Spleen (tissue), 7 donors: ENCODE results near the gene POU2AF3.

Source experiments
- POLR2A ChIP-seq, 3 donors: fragments of 450-650 bp; IDR thresholded peaks; one replicate each; pipeline ENCODE4 v1.5.1; 2017; ENCODE audit warnings: antibody characterized with exemption in 3 of 3, mild to moderate bottlenecking in 1 of 3
- POLR2AphosphoS5 ChIP-seq, 3 donors: sonication (generic); formaldehyde crosslinking; IDR thresholded peaks; one replicate each; pipeline ENCODE4 v1.5.1; 2017; ENCODE audit warnings: antibody characterized with exemption in 3 of 3
- TF ChIP-seq, protein P1 (sequence below), 11 experiments: fragments of 200-600 bp in 7 of 11; fragments of 450-650 bp in 4 of 11; sonication (generic) in 4 of 11; IDR thresholded peaks in 8 of 11; conservative IDR thresholded peaks in 3 of 11; 1 replicate in 7 of 11; 2 replicates in 4 of 11; pipeline versions ENCODE4 v1.4.0 to v1.8.0; 2016 to 2021; ENCODE audit warnings: antibody characterized with exemption in 11 of 11, inconsistent platforms in 4 of 11, mild to moderate bottlenecking in 1 of 11
- donor health status: DM: no; HTN: no; CAD: no; lungs with moderate emphysema.
- donor health status: DM: no; HTN: no; CAD: no.
- donor health status: DM: no; HTN: no; CAD: no.

DNA sequence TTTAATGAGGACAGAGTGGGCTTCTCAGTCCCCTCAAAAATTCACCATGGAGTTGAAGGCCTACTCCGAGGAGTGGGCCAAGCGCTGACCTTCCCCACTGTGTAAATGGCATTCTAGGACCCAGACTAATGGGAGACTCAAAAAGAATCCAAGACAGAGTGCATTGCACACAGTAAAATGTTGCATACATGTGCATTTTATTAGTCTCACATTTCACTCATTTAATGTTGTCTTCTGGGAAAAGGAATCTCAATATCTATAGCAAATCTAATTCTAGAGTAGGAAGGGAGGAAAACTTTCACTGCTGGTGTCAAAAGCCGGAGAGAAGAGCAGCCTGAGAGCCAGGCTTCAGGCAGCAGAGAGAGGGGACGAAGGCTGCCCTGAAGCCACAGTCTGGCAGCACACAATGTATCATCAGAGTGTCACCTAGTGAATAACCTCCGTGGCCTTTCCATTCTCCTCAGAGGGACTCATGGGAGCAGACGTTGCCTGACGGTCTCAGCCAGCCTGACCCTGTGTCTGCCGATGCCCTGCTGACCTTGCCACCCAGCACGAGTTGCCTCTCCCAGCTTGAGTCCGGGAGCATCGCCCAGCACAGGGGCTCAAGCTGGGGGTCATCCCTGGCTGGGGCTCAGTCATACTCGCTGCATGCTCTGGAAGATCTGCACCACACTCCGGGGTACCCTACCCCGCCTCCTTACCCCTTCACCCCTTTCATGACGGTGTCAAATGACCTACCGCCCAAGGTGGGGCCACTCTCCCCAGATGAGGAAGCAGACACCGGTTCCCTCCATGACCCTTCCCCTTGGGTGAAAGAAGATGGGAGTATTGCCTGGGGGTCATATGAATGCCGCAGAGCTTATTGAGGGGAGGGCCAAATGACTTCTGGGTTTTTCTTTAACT, 12.9 kb upstream of the POU2AF3 start:
- TF ChIP-seq, protein P1, sequence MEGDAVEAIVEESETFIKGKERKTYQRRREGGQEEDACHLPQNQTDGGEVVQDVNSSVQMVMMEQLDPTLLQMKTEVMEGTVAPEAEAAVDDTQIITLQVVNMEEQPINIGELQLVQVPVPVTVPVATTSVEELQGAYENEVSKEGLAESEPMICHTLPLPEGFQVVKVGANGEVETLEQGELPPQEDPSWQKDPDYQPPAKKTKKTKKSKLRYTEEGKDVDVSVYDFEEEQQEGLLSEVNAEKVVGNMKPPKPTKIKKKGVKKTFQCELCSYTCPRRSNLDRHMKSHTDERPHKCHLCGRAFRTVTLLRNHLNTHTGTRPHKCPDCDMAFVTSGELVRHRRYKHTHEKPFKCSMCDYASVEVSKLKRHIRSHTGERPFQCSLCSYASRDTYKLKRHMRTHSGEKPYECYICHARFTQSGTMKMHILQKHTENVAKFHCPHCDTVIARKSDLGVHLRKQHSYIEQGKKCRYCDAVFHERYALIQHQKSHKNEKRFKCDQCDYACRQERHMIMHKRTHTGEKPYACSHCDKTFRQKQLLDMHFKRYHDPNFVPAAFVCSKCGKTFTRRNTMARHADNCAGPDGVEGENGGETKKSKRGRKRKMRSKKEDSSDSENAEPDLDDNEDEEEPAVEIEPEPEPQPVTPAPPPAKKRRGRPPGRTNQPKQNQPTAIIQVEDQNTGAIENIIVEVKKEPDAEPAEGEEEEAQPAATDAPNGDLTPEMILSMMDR (IDR thresholded peaks at IDR 0.05 in 8 of 11, conservative IDR thresholded peaks at IDR 0.05 in 3 of 11), result no peak
- TF ChIP-seq POLR2A (IDR thresholded peaks at IDR 0.05), result no peak
- TF ChIP-seq POLR2AphosphoS5 (IDR thresholded peaks at IDR 0.05), result no peak
